Esophagus muscularis mucosa (tissue), 4 donors: ENCODE measurements around the gene USP47. TPM values are rescaled to one million over a fixed set of nuclear protein-coding genes. Genes with fewer than 3 reads are reported as not detected.

ENCODE experiments used
- DNase-seq: peaks from one replicate; pipeline ENCODE4 v3.0.0-alpha.2; 2017; ENCODE audit errors: extremely low spot score
- H3K27ac ChIP-seq, 4 donors: fragments of 200-600 bp; sonication (generic); replicated peaks in 1 of 4; 1 replicate in 3 of 4; 2 replicates in 1 of 4; pipeline ENCODE4 v1.5.1; 2016 to 2019; ENCODE audit warnings: mild to moderate bottlenecking in 1 of 4
- H3K27me3 ChIP-seq, 4 donors: fragments of 200-600 bp; sonication (generic); one replicate each; pipeline versions ENCODE4 v1.5.1 to v1.6.0; 2016 to 2019
- H3K36me3 ChIP-seq, 4 donors: fragments of 200-600 bp; sonication (generic); one replicate each; pipeline ENCODE4 v1.5.1; 2016 to 2019
- H3K4me1 ChIP-seq, 4 donors: fragments of 200-600 bp; sonication (generic); one replicate each; pipeline ENCODE4 v1.5.1; 2016 to 2019
- H3K4me3 ChIP-seq, 4 donors: fragments of 200-600 bp; sonication (generic); 1 replicate in 2 of 4; 2 replicates in 2 of 4; pipeline ENCODE4 v1.5.1; 2016 to 2019; ENCODE audit warnings: mild to moderate bottlenecking in 4 of 4, moderate library complexity in 1 of 4
- H3K9me3 ChIP-seq, 4 donors: fragments of 200-600 bp; sonication (generic); 1 replicate in 3 of 4; 2 replicates in 1 of 4; pipeline ENCODE4 v1.5.1; 2016 to 2019
- EP300 ChIP-seq: sonication (generic); formaldehyde crosslinking; IDR thresholded peaks from one replicate; pipeline ENCODE4 v1.6.1; 2017; ENCODE audit warnings: antibody characterized with exemption
- POLR2A ChIP-seq: fragments of 450-650 bp; IDR thresholded peaks from one replicate; pipeline ENCODE4 v1.6.1; 2017; ENCODE audit warnings: antibody characterized with exemption, moderate library complexity, mild to moderate bottlenecking, low read depth
- POLR2AphosphoS5 ChIP-seq, 2 donors: sonication (generic); formaldehyde crosslinking; IDR thresholded peaks; one replicate each; pipeline ENCODE4 v1.6.1; 2017; ENCODE audit warnings: antibody characterized with exemption in 2 of 2
- WGBS: methylation state at CpG from one replicate; pipeline ENCODE4 v1.1.5; 2018; 5-methylcytosine and 5-hydroxymethylcytosine counted together
- intact Hi-C: fragments of 100-400 bp; cut with DNase I; formaldehyde crosslinking; loops from one replicate; pipeline ENCODE4 v1.15.1; 2023
- total RNA-seq, 4 donors: library from RNA; depleted of rRNA; stranded (reverse); fragments of >200 nt; gene quantifications; one replicate each; pipeline versions ENCODE4 v1.1.0 to v1.2.1, GENCODE V29; 2016
- TF ChIP-seq, protein P1 (sequence below), 3 experiments: fragments of 200-600 bp in 2 of 3; fragments of 450-650 bp in 1 of 3; sonication (generic) in 2 of 3; IDR thresholded peaks; one replicate each; pipeline ENCODE4 v1.5.1; 2017 to 2019; ENCODE audit warnings: antibody characterized with exemption in 3 of 3, mild to moderate bottlenecking in 2 of 3, moderate library complexity in 1 of 3

Gene USP47, protein sequence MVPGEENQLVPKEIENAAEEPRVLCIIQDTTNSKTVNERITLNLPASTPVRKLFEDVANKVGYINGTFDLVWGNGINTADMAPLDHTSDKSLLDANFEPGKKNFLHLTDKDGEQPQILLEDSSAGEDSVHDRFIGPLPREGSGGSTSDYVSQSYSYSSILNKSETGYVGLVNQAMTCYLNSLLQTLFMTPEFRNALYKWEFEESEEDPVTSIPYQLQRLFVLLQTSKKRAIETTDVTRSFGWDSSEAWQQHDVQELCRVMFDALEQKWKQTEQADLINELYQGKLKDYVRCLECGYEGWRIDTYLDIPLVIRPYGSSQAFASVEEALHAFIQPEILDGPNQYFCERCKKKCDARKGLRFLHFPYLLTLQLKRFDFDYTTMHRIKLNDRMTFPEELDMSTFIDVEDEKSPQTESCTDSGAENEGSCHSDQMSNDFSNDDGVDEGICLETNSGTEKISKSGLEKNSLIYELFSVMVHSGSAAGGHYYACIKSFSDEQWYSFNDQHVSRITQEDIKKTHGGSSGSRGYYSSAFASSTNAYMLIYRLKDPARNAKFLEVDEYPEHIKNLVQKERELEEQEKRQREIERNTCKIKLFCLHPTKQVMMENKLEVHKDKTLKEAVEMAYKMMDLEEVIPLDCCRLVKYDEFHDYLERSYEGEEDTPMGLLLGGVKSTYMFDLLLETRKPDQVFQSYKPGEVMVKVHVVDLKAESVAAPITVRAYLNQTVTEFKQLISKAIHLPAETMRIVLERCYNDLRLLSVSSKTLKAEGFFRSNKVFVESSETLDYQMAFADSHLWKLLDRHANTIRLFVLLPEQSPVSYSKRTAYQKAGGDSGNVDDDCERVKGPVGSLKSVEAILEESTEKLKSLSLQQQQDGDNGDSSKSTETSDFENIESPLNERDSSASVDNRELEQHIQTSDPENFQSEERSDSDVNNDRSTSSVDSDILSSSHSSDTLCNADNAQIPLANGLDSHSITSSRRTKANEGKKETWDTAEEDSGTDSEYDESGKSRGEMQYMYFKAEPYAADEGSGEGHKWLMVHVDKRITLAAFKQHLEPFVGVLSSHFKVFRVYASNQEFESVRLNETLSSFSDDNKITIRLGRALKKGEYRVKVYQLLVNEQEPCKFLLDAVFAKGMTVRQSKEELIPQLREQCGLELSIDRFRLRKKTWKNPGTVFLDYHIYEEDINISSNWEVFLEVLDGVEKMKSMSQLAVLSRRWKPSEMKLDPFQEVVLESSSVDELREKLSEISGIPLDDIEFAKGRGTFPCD (N-terminal part only)
- total RNA-seq: 100 to 1,000 TPM in 2 of 4 donors, 10 to 100 TPM in 2; 86.2 to 112 (median 96.5) TPM

DNA sequence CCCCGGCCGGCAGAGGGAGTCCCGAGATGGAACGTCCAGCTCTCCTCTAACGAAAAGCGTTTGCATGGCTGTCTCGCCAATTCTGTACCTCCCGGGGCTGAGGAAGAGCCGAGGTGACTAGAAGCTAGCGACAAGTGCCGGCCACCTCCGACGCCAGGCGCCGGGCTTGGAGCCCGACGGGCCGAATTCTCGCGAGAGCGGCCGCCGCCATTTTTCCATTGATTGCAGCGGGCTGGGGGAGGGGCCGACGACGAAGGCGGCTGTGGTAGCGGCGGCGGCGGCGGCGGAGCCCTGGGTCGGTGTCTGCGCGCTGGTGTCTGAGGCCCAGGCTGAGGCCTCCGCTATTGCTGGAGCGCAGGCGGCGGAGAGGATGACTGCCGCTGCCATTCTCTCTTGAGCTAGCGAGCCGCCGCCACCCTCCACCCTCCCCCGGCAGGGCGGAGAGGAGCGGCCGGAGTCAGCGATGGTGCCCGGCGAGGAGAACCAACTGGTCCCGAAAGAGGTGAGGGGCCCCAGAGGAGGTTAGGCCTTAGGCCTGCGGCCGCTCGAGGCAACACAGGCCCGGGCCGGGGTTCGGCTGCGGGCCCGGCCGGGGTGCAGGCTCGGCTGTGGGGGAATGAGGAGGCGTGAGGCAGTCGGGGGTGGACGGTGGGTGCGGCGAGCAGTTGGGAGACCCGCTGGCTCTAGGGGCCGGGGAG is at the start of gene USP47:
Gene USP47 (plus strand): TSS at position 250 of the 698 bp plus-strand sequence. CDS start 214 bp downstream, at position 464.
- TF ChIP-seq POLR2AphosphoS5 (IDR thresholded peaks at IDR 0.05): peak; percentile 83 to 90
- TF ChIP-seq POLR2A: peak; percentile 80
- TF ChIP-seq, protein P1, sequence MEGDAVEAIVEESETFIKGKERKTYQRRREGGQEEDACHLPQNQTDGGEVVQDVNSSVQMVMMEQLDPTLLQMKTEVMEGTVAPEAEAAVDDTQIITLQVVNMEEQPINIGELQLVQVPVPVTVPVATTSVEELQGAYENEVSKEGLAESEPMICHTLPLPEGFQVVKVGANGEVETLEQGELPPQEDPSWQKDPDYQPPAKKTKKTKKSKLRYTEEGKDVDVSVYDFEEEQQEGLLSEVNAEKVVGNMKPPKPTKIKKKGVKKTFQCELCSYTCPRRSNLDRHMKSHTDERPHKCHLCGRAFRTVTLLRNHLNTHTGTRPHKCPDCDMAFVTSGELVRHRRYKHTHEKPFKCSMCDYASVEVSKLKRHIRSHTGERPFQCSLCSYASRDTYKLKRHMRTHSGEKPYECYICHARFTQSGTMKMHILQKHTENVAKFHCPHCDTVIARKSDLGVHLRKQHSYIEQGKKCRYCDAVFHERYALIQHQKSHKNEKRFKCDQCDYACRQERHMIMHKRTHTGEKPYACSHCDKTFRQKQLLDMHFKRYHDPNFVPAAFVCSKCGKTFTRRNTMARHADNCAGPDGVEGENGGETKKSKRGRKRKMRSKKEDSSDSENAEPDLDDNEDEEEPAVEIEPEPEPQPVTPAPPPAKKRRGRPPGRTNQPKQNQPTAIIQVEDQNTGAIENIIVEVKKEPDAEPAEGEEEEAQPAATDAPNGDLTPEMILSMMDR (IDR thresholded peaks at IDR 0.05): peak in 2 of 3 experiments; percentile 57 to 71
- no peak for TF ChIP-seq EP300
- WGBS: 0% methylated on average over 36 of the region's 70 CpGs
- Histone ChIP-seq H3K36me3 (no peaks in the 10 kb centered on the region), H3K4me3 (peak within 1 kb of the TSS; percentile 81 to 90 (median 83)), H3K27ac (peak within 1 kb of the TSS; percentile 96 to 99 (median 98)), H3K4me1 (peaks cover 29 to 44% (median 38%) of the 10 kb centered on the region in 4 donors), H3K9me3 (no peaks in the 10 kb centered on the region), H3K27me3 (no peaks in the 10 kb centered on the region)
- intact Hi-C loops: loop anchor here (10.0 kb wide), 1 partner anchor 63 kb away; no protein-coding TSS in a partner anchor
- peak; percentile 98 for DNase-seq

DNA sequence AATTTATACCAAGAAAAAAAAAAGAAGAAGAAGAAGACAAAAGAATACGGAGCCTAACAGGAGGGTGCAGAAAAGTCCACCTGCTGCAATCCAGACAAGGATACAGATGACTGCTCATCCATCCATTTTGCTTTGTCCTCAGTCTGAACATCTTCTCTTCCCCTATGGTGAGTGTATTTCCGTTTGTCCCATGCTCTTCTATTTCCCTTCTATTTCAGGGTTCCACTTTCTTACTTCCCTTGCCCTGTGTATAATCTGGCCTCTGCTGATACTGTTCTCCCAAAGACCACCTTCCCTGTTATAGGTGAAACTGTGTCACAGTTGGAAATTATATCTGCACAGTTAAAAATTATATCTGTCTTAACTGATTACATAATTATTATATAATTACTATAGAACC is 48.7 kb upstream of the USP47 start:
- TF ChIP-seq POLR2A (no peak), EP300 (no peak), POLR2AphosphoS5 (IDR thresholded peaks at IDR 0.05) (no peak)
- TF ChIP-seq, protein P1 (IDR thresholded peaks at IDR 0.05): no peak
- Histone ChIP-seq H3K4me3 (no peak overlapping the region), H3K36me3 (no peaks in the 10 kb centered on the region), H3K9me3 (no peaks in the 10 kb centered on the region), H3K27ac (no peak overlapping the region), H3K4me1 (no peaks in the 10 kb centered on the region), H3K27me3 (no peaks in the 10 kb centered on the region)
- WGBS: 82% methylated on average over 2 of the region's 2 CpGs
- intact Hi-C loops: no loop called here
- DNase-seq: peak; percentile 24

DNA sequence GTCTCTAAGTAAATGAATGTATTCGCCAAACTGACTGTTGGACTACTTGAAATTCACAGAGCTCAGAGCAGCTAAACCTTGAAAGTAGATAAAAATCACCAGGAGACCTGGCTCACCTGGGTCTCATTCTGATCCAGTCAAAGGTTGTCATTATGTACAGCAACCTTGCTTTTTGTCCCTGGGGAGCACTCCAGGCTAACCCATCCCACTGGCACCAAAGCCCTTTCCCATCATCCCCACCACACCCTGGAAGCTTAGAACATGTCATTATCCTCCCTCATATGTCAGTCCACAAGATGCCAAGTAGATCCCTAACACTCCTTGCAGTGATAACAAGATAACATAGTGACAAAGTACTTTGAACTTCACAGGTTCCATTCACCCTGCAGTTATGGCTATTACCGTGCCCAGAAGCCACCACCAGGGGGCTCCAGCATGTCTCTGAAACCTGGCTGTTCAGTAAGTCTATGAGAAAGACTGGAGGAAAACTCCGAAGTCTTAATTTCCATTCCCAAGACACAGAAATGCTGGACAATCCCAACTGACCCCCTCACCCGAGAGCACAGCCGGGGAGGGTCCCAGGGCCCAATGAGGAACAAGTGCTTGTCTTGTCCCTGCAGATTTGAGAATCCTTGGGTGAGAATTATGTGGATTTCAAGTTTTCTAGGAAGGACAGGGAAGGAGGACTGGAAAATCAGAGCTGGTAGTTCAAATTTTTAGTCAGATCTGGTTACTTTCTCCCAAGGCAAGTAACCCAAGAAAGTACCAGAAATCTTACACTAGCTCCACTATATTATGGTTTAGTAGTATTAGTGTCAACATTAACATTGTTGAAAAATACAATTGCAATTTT is 43.0 kb upstream of the USP47 start:
- WGBS: 29% methylated on average over 5 of the region's 5 CpGs
- intact Hi-C loops: loop anchor here (2.0 kb wide), 1 partner anchor 246 kb away; no protein-coding TSS in a partner anchor

More for the DNA sequence above, 43.0 kb upstream of the USP47 start:
- no peaks in the 10 kb centered on the region for H3K9me3 ChIP-seq
- H3K27ac ChIP-seq: no peak overlapping the region
- DNase-seq: peak; percentile 87
- H3K4me1 ChIP-seq: peaks cover 0 to 6% (median 0%) of the 10 kb centered on the region in 4 donors
- H3K36me3 ChIP-seq: no peaks in the 10 kb centered on the region
- H3K4me3 ChIP-seq: no peak overlapping the region
- no peaks in the 10 kb centered on the region for H3K27me3 ChIP-seq
- TF ChIP-seq POLR2A (no peak), POLR2AphosphoS5 (IDR thresholded peaks at IDR 0.05) (peak in 1 of 2 donors; percentile 41), EP300 (no peak)
- TF ChIP-seq, protein P1 (IDR thresholded peaks at IDR 0.05): peak; percentile 89 to 92 (median 90)
